OCI-M2 (cell line): ENCODE data around the gene TTC16.

ENCODE experiments used
- DNase-seq: peaks from one replicate; lab custom pipeline; 2025; ENCODE audit not compliant: unreplicated experiment; lab: John Stamatoyannopoulos, UW

Gene TTC16

DNA sequence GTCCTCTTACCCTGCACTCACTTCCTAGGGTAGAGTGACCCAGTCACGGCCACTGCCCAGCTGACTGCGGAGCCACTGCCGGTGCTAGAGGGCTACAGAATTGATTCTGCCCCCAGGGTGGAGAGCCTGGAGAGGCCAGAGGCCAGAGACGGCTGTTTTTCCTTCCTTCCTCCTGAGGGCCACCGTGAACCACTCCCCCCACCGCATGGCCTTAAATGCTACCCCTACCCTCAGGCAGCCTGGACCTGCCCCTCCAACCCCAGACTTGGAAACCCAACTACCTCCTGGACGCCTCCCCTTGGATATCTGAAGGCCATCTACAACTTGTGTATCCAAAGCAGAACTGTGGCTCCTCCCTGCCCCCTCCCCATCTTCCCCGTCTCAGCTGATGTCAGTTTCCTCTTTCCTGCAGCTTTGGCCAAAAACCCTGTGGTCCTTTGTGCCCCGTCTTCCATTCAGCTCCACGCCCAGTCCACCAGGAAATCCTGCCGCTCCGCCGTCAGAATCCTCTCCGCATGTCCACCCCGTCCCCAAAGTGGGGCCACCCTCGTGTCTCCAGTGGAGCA, 46.3 kb downstream of the TTC16 start:
- no peak for DNase-seq

DNA sequence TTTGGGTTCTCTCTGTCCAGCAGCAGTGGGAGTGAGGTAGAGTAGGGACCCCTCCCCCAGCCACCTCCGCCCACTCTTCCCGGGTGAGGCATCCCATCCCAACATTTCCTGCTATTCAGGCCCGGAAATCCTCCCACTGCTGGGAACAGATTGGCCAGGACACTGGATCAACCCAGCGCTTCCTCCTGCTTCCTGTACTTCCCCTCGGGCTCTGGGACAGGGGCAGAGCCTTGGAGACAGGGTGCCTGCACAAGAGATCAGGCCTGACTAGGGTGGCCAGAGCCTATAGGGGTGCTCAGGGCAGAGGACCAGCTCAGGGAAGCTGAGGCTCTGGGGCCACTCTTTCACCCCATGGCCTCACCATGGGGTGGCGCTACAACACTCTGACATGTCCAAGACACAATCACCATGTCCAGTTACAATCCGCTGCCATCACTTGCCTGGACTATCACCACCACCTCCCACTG, 48.1 kb downstream of the TTC16 start:
- no peak for DNase-seq

DNA sequence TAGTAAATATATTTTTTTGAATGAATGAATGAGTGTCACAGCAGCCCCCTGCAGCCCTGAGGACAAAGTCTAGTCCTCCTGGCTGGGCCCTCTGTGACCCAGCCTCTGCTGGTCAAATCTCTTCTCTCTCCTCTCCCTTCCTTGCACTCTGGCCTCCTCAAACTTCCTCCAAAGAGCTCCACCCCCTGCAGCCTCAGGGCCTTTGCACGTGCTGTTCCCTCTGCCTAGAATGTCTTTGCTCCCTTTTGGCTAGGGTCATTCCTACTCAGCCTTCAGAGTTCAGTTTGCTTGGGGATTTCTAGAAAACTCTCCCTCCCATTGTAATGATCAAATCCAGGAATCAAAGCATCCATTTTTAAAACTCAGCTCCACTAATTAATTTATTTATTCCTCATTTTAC, 49.5 kb downstream of the TTC16 start:
- DNase-seq: no peak

DNA sequence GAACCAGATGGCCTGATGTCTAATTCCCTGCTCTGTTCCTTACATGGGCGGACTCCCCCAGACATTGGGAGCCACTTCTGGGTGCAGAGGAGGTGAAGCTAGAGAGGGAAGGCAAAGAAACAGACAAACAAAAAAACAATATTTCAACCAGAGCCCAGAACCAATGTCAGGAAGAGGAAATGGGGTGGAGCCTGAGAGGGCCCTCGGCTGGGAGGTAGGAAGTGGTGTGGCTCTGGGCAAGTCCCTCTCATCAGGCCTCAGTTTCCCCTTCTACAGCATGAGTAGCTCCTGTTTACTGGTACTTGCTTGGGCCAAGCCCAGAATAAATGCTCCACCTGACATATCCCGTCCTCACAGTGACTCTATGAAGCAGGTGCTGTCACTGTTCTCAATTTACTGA, 51.5 kb downstream of the TTC16 start:
- no peak for DNase-seq

DNA sequence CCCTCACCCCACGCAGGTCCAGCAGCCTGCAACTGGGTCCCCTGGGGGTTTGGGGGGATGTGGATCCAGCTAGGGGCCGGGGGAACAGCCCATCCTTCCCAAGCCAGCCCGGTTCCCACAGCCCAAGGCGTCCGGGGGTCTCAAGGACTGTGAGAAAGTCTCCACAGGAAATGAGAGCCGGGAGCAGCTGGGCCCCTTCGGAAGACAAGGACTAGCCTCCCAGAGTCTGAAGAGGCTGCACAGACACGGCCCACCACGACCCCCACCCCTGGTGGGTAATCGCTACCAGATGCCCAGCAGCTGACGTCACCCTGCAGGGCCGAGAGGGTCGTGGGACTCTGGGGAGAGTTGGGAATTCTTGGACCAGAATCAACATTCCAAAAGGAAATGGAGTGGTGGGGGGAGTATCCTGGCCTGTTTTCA, 52.0 kb downstream of the TTC16 start:
- DNase-seq: no peak

DNA sequence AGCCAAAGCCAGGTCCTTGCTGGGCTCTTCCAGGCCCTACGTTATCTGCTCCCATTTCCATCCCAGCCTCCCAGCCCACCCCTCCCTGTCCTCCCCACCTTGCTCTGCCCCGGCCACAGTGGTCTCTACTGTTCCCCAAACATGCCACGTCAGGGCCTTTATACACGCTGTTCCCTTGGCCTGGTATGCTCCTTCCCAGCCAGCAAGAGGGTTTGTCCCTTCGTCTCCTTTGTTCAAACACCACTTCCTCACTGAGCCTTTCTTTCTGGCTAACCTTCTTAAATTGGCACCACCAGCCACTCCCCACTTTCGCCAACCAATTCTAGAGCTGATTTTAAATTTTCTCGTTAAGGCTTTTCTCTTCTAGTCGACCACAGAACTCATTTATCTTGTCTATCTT, 52.8 kb downstream of the TTC16 start:
- DNase-seq: no peak

DNA sequence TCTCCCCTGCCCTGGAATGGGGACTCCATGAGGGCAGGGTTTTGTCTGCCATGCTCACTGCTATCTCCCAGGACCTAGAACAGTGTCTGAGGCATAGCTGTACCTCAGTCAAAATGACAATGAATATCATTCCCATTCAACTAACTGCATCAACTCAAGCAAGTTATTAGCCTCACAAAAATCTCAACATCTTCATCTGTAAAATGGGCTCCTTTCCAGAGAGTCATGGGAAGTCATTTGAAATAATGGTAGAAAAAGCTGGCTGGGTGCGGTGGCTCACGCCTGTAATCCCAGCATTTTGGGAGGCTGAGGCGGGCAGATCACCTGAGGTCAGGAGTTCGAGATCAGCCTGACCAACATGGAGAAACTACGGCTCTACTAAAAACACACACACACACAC, 53.2 kb downstream of the TTC16 start:
- no peak for DNase-seq

DNA sequence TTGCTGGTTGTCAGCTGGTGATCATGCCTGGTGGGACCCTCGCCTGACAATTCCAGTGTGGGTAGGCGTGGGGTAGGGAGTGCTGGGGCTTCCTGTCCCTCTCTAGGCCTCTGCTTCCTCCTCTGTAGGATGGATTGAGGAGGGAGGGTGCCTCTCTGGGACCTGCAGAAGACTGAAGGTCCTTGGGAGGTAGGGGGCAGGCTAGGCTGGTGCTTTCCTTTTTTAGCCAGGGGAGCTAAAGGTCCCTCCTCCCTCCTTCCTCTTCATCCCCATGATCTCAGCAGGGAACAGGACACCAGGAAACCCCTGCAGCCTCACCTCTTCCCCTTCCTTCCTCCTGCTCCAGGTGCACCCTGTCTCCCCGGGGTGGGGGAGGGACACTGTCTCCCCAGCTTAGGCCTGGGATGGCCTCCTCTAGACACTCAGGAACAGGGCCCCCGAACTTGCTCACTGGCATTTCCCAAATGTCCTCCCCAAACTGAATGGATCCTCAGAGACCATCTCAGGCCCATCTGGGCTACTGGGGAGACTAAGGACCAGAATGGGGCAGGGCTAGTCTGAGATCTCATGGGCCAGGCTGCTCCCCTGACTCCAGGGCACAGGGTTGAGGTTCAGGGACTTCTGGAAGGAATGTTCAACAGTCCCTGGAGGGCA, 54.2 kb downstream of the TTC16 start:
- DNase-seq: no peak

DNA sequence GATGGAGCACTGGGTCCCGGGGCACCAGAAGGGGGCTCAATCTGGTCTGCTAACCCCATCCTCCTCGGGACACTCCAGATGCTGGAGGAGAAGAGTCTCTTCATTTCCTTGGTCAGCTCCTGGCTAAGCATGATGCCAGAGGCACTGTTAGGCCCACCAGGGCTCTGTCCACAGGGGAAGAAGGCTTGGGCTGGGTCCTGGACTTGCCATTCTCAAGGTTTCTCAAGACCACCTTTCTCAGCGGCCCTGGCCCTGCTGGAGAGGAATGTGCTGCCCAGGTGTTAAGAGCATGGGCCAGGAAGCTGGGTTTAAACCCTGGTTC, 54.7 kb downstream of the TTC16 start:
- DNase-seq: no peak

DNA sequence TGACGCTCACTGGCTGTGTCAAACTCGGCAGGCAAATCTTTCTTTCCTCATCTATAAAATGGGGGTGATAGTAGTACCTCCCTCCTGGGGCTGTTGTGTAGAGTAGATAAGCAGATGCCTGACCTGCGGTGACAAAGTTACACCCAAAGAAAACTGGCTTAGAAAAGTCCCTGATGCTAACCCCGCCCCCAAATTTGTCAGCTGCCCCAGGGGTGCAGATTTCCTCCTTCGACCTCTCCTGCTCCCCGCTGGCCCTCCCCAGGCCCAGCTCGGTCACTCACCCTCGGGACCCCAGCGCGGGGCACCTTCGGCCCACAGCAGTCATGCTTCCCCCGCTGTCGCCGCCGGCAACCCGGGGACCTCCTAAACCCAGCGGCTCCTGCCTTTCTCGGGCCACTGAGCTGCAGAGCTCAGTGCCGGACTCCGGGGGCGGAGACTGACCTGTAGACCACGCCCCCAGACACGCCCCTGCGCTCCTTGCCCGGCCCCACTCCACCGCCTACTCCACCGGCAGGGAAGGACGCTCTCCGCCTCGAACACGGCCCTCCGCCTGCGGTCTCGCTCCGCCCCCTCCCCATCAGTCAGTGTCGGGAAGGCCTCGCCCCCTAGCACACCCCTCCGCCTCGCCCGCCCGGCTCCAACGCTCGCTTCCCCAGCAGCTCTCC, 55.2 kb downstream of the TTC16 start:
- peak; percentile 89 for DNase-seq

DNA sequence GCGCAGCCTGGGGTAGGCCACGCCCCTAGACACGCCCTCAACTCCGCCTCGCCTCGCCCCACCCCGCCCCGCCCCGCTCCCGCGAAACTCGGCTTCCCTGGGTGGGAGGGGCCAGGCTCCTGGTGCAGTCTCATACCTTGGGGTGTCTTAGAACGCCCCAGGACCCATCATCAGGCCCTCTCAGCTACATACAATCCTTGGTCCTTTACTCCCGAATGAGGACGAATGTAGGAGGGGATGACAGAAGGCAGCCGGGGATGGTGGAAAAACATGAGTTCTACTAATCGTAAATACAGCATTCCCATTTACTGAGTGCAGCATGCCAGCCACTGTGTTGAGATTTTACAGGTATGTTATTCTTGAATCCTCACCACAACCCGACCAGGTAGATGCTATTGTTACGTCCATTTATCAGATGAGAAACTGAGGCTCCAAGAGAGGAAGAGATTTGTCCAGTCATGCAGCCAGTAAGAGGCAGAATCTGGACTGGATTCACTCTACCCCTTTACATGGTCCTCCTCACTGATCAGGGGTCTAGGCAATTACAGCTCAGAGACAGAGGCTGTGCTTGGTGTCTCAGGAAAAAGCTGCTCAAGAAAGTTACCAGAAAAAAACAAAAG, 55.8 kb downstream of the TTC16 start:
- DNase-seq: no peak

DNA sequence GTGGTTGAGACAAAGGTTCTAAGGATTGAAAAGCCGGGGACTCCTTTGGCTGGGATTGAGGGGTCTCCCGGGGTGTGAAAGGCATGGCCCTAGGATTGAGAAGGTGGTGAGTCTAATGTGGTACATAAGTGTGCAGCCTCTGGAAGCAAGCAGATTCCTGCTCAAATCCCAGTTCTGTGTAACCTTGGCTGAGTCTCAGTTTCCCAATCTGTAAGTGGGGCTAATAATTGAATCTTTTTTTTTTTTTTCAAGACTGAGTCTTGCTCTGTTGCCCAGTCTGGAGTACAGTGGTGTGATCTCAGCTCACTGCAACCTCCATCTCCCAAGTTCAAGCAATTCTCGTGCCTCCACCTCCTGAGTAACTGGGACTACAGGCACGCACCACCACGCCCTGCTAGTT, 56.7 kb downstream of the TTC16 start:
- no peak for DNase-seq

DNA sequence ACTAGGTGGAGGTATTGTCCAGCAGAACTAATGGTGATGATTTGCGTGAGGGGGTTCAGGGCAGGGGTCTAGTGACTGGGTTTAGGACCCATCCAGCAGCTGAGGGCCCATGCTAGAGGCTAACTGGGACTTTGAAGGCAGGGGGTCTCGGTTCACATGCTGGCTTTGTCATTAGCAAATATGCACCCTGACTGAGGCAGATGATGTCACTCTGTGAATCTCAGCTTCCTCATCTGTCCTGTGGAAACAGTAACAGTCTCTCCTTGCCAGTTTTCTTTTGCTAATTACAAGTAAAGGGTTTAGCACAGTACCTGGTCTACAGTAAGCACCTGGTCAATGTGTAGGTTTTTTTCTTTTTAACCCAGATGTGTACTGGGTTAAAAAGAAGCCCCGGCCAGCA, 57.4 kb downstream of the TTC16 start:
- DNase-seq: no peak

DNA sequence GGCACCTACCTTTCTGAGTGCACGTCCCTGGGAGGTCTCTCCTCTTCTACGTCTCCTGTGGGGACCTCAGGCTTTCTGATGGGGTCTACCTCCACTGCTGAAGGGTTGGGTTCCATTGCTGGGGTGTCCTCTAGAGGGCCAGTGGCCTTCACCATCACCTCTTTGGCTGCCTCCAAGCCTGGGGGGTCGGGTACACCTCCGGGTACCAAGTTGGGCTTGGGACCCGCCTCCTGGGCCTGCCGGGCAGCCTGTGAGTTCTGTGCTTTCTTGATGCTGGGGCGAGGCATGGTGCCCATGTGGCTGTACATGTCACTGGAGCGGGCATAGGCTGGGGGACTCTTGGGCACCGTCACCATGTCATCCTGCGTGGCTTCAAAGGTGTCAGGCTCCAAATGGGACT, 58.1 kb downstream of the TTC16 start:
- DNase-seq: no peak

DNA sequence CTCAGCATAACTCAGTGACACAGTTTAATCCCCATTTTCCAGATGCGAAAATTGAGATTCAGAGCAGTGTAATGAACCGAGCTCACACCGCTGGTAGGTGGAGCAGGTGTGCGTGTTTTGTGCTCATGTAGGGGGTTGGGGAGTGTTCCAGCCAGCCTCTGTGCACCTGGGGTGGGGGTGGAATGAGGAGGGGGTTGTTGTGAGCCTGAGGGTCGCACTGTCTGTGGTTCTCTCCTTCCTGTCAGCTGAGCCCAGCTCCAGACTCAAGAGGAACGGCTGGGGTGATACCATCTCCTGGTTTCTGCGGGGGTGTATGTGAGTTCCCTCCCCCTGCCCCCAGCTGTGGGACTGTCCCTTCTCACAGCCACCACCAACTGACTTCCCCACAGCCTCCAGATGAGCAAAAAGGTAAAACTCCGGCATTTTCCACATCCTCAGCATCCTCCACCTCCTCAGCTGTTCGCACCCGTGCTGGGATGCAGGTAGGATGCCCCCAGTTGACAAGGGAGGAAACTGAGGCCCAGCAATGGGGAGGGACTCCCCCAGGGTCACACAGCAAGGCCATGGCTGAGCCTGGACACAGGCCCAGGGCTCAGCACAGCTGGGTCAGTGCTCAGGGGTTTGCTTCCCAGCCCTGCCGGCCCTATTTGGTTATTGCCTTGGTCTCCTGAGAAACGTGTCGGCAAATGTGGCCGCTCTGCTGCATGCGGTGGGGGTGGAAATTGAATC, 60.5 kb downstream of the TTC16 start:
- no peak for DNase-seq

DNA sequence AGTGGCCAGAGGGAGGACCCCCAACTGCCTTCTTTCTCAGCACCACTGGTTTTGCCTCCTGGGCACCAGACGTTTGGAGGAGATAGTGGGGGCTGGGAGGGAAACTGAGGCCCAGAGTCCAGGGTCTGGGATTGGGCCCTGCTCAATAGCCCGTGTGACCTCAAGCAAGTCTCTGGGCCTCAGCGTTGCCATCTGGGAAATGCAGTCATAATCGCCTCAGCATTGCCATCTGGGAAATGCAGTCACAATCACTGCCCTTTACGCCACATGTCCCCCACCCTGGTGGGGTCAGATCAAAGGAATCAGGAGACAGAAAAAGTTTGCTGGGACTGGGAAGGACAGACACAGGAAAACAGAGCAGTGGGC, 61.0 kb downstream of the TTC16 start:
- DNase-seq: no peak

DNA sequence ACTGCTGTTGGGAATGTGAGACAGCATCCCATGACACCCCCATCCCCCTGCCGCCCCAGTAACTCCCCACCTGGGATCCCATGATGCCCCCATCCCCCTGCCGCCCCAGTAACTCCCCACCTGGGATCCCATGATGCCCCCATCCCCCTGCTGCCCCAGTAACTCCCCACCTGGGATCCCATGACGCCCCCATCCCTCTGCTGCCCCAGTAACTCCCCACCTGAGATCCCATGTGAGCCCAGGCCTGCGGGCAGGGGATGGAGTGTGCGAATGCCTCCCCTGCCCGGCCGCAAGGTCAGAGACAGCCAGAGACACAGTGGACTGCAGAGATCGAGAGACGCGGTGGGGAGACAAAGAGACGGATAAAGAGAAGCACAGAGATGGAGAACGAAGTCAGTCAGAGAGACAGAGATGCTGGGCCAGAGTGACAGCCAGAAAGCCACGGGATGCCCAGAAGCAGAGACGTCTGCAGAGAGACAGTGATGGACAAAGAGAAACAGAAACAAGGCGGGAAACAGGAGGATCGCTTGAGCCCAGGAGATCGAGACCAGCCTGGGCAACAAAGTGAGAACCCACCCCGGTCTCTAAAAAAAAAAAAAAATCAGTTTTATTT, 61.6 kb downstream of the TTC16 start:
- no peak for DNase-seq

DNA sequence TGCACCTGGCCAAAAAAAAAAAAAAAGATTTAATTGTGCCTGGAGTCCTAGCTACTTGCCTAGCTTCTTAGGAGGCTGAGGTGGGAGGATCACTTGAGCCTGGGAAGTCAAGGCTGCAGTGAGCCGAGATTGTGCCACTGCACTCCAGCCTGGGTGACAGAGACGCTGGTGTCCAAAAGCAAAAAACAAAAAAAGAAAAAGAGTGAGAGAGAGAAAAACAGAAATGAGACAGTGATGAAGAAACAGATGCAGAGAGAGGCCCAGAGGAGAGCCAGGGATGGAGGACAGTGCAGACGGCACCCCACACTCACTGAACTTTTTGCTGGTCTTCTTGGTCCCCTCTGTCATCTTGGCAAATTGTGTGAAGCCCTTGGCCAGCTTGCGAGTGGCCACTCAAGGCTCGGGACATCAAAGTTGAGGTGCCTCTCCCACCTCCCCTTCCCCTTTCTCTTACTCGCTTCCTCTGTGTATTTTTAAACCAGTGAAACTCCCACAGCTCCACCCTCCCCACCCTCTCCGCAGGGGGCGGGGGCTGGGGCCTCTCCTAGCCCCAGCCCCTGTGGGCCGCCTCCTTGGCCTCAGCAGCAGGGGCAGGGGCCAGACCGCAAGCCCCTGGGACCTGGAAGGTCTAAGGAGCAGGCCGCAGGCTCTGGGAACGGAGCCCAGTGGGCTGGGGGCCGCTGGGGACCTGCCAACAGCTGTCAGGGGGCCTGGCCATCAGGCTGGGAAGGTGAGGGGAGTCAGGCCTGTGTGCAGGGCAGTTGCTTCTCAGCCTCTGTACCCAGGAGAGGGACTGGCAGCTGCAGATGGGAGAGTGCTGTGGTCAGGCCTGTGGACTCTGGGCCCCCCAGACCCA, 62.6 kb downstream of the TTC16 start, which contains the start of gene SH2D3C:
TSS of gene SH2D3C (minus strand) at position 387 of the 856 bp plus-strand sequence. CDS start at position 348, 39 bp downstream.
- no peak for DNase-seq

DNA sequence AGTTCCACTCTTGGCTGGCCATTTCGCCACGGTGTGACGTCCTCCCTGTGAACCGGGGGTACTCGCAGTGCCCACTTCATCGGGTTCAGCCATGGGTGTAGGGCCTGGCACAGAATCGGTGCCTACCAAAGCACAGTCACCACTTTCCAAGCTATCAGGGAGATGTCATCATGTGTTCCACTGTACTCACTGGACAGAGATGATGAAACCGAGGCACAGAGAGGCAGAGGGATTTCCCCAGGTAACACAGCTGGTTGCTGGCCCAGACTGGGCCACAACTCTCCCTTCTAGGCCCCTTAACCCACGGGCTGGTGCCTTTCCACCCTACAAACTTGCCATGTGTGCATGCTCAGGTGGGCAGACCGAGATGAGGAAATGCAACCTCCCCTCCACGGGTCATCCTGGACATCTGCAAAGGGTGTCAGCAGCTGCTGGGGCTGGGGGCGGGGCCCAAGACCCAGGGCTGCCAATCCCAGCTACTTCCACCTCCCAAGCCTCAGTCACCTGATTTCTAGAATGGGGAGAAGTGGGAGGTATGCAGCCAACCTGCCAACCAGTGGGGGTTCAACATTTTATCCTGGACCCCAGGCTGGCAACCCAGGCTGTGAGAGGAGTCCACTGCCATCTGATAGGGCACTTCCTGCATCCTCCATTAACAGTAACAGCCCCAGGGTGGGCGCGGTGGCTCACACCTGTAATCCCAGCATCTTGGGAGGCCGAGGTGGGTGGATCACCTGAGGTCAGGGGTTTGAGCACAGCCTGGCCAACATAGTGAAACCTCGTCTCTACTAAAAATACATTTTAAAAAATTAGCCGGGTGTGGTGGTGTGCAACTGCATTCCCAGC, 63.5 kb downstream of the TTC16 start:
- no peak for DNase-seq
